Activated naive CD4-positive, alpha-beta T cell treated with anti-CD3 and anti-CD28 coated beads, Interleukin-2, amount 10 ng/mL, durations not matched to agents 7 days and 5 days (primary cell): ENCODE data around the gene KCNAB1.

Source experiments
- CTCF ChIA-PET: fragments of 350-600 bp; sonication (Branson Sonifier 250); formaldehyde crosslinking; loops from one replicate; lab custom pipeline; 2021; ENCODE audit warnings: antibody characterized with exemption; lab: Charles Lee
- DNase-seq: peaks from one replicate; pipeline ENCODE4 v3.0.0-alpha.2; 2020
- H3K27ac Mint-ChIP-seq: one replicate; pipeline ENCODE4 v1.8.0; 2021; ENCODE audit warnings: mild to moderate bottlenecking, moderate library complexity, mixed read lengths
- H3K27me3 Mint-ChIP-seq: one replicate; pipeline ENCODE4 v1.8.0; 2021; ENCODE audit warnings: mild to moderate bottlenecking, mixed read lengths
- H3K36me3 Mint-ChIP-seq: one replicate; pipeline ENCODE4 v1.8.0; 2021; ENCODE audit warnings: mixed read lengths
- H3K4me1 Mint-ChIP-seq: one replicate; pipeline ENCODE4 v1.8.0; 2021; ENCODE audit warnings: mixed read lengths
- H3K4me3 Mint-ChIP-seq: one replicate; pipeline ENCODE4 v1.8.0; 2021; ENCODE audit warnings: mild to moderate bottlenecking, moderate library complexity, mixed read lengths
- H3K9me3 Mint-ChIP-seq: one replicate; pipeline ENCODE4 v1.8.0; 2021; ENCODE audit warnings: mixed read lengths

KCNAB1 gene

DNA sequence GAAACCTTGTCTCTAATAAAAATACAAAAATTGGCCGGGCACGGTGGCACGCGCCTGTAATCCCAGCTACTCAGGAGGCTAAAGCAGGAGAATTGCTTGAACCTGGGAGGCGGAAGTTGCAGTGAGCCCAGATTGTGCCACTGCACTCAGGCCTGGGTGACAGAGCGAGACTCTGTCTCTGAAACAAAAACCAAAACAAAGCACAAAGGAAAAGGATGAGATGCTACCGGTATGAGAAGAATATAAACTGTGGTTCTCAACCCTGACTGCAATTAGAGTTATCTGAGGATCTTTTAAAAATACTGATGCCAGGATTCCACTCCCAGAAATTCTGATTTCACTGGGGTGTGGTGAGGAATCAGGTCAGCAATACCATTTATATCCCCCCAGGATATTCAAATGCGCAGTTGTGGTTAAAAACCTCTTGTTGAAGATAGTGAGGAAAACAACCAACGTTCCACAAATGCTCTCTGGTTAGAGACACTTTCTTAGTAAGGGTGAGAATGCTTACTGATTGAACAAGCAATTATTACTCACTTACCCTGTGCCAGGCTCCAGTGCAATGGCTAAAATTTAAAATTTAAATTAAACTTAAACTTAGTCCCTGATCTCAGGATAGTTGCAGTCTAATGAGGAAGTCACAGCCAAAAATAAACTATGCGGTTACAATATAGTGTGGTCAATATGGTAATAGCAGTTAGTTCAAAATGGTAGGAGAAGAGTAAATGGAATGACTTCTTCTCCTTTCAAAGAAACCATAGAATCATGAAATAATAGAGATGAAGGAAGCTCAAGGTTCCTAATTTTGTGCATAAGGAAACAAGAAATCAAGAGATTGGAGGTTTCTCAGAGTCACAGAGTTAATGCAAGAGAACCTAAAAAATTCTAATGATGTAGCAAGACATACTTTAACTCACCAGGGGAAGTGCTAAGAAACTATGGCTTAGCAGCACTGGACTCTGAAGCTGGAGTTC, 325.0 kb downstream of the KCNAB1 start:
- Mint-ChIP-seq H3K27me3 (peaks cover 21% of the 10 kb centered on the region), H3K4me3 (no peak overlapping the region), H3K4me1 (no peaks in the 10 kb centered on the region), H3K9me3 (no peaks in the 10 kb centered on the region), H3K27ac (no peak overlapping the region), H3K36me3 (no peaks in the 10 kb centered on the region)
- CTCF ChIA-PET: interaction anchor here (1.0 kb wide), 1 partner anchor 294 kb away, joined by 3 read pairs; no protein-coding TSS in a partner anchor
- no peak for DNase-seq

DNA sequence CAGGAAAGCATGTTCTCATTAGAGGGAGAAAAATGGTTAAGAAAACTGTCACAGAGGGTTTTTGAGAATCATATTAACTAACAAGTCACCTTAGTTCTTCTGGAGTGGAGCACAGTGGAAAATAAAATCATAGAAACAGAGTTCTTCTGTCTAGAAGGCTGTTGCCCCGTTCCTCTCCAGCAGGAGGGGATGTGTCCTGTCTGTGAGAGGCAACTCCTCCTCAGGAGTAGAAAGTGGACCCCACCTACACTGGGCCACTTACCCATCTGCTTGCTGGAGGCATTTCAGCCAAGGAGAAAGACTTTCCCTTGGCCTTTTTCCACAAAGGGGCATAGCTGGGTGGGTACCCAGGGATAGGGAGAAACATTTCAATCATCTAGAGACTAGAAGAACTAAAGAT, 327.9 kb downstream of the KCNAB1 start:
- DNase-seq: peak; percentile 61
- Mint-ChIP-seq H3K27me3 (peaks cover 17% of the 10 kb centered on the region), H3K4me1 (no peaks in the 10 kb centered on the region), H3K9me3 (no peaks in the 10 kb centered on the region), H3K4me3 (no peak overlapping the region), H3K27ac (no peak overlapping the region), H3K36me3 (no peaks in the 10 kb centered on the region)
- CTCF ChIA-PET: interaction anchor here (0.9 to 3.9 kb wide), 5 partner anchors 12 to 689 kb away, joined by 4 to 56 read pairs (median 17); no protein-coding TSS in a partner anchor

DNA sequence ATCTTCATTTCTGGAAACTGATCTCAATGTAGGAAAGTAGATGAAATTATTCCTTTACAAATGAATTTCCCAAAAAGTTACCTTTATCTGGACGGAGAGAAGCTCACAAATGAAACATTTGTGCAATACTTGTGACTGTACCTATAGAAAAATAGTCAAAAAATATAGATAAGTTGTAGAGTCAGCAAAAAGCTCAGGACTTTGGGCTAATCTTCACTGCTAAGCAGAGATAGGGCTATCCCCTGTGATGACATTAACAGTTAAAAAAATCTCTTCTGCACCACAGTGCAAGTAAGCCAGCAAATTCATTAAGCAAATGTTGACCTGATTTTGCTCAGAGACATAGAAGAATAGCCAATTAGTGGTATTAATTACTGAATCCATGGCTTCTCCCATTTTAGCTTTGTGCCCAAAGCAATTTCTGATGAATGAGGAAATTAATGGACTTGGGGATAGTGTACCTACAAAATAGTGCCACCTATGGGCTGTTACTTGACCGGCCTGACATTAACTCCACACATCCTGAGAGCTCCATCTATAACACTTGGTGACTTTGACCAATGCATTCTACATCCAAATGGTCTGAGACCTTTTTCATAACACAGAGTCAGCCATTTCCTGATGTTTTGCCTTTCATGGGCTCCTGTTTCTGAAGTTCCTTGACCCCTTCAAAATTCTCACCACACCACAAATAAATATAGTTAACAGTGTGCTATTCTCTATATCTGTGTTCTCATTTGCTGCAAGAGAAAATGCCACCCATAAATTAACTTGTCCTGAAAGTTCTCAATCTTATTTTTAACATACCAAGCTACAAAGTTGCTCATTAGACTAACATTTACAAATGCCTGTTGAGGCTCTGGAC, 329.6 kb downstream of the KCNAB1 start:
- Mint-ChIP-seq H3K27me3 (peaks cover 22% of the 10 kb centered on the region), H3K4me1 (no peaks in the 10 kb centered on the region), H3K36me3 (no peaks in the 10 kb centered on the region), H3K9me3 (no peaks in the 10 kb centered on the region), H3K27ac (no peak overlapping the region), H3K4me3 (no peak overlapping the region)
- no peak for DNase-seq
- CTCF ChIA-PET: interaction anchor here (0.5 to 3.9 kb wide), 22 partner anchors 10 to 731 kb away, joined by 3 to 56 read pairs (median 5); no protein-coding TSS in a partner anchor

- CTCF ChIA-PET: no interaction called here
- Mint-ChIP-seq H3K4me1 (no peaks in the 10 kb centered on the region), H3K9me3 (no peaks in the 10 kb centered on the region), H3K27me3 (peaks cover 19% of the 10 kb centered on the region), H3K27ac (no peak overlapping the region), H3K36me3 (no peaks in the 10 kb centered on the region), H3K4me3 (no peak overlapping the region)
- no peak for DNase-seq
These were observed 335.5 kb downstream of the KCNAB1 start for GRCh38 chr3:156455839-156456238.

- Mint-ChIP-seq H3K27ac (no peak overlapping the region), H3K9me3 (no peaks in the 10 kb centered on the region), H3K27me3 (peaks cover 20% of the 10 kb centered on the region), H3K36me3 (no peaks in the 10 kb centered on the region), H3K4me3 (no peak overlapping the region), H3K4me1 (no peaks in the 10 kb centered on the region)
- no peak for DNase-seq
- CTCF ChIA-PET: interaction anchor here (0.7 to 0.9 kb wide), 2 partner anchors 49 to 304 kb away, joined by 3 read pairs; no protein-coding TSS in a partner anchor
These were observed 336.4 kb downstream of the KCNAB1 start for GRCh38 chr3:156456771-156457224.

- no peaks in the 10 kb centered on the region for H3K36me3 Mint-ChIP-seq
- H3K9me3 Mint-ChIP-seq: no peaks in the 10 kb centered on the region
- H3K4me3 Mint-ChIP-seq: no peak overlapping the region
- no peak for DNase-seq
- CTCF ChIA-PET: interaction anchor here (1.0 to 4.5 kb wide), 3 partner anchors 10 to 302 kb away, joined by 3 to 27 read pairs (median 4); no protein-coding TSS in a partner anchor
- no peaks in the 10 kb centered on the region for H3K4me1 Mint-ChIP-seq
- H3K27me3 Mint-ChIP-seq: peaks cover 15% of the 10 kb centered on the region
- H3K27ac Mint-ChIP-seq: no peak overlapping the region
These were observed 339.1 kb downstream of the KCNAB1 start for GRCh38 chr3:156459434-156459833.

- Mint-ChIP-seq H3K27ac (no peak overlapping the region), H3K27me3 (peaks cover 15% of the 10 kb centered on the region), H3K4me3 (no peak overlapping the region), H3K4me1 (no peaks in the 10 kb centered on the region), H3K36me3 (no peaks in the 10 kb centered on the region), H3K9me3 (no peaks in the 10 kb centered on the region)
- DNase-seq: no peak
- CTCF ChIA-PET: interaction anchor here (0.7 to 4.5 kb wide), 2 partner anchors 10 to 667 kb away, joined by 3 to 27 read pairs; no protein-coding TSS in a partner anchor
These were observed 339.8 kb downstream of the KCNAB1 start for GRCh38 chr3:156460206-156460611.

DNA sequence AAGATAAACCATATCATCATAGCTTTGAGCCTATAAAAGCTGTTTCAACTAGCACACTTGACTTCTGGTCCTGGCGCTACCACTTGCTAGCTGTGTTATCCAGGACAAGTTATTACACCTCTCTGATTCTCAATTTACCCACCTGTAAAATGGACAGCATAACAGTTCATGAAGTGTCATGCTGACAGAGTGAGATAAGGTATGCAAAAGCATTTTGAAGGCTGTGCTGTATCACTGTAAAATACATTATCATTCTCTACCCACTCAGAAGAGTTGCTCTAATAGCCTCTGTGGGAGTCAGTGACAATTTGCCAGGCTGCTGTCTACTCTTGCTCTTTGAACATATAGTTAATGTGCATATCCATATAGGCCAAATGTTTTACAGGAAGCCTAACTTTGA, 341.5 kb downstream of the KCNAB1 start:
- Mint-ChIP-seq H3K9me3 (no peaks in the 10 kb centered on the region), H3K4me1 (no peaks in the 10 kb centered on the region), H3K36me3 (no peaks in the 10 kb centered on the region), H3K27ac (no peak overlapping the region), H3K4me3 (no peak overlapping the region), H3K27me3 (peaks cover 21% of the 10 kb centered on the region)
- CTCF ChIA-PET: interaction anchor here (0.9 to 4.5 kb wide), 5 partner anchors 10 to 48 kb away, joined by 3 to 27 read pairs (median 4); no protein-coding TSS in a partner anchor
- DNase-seq: no peak

DNA sequence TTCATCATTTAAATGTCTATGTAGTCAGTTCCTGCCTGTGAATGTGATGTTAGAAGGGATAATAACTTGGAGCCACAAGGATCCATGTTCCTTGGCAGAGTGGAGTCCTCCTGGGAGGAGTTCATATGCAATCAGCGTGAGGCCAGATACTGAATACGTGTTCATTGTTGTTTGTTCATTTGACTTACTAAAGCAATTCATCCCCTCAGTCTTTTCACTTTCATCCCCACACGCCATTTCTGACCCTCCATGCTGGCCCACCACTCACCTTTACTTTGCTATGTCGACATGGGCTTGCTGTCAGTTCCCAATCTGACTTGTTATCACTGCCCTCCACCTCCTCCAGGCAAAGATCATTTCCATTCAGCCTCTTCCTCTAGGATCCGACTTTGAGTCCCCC, 342.7 kb downstream of the KCNAB1 start:
- CTCF ChIA-PET: no interaction called here

DNA sequence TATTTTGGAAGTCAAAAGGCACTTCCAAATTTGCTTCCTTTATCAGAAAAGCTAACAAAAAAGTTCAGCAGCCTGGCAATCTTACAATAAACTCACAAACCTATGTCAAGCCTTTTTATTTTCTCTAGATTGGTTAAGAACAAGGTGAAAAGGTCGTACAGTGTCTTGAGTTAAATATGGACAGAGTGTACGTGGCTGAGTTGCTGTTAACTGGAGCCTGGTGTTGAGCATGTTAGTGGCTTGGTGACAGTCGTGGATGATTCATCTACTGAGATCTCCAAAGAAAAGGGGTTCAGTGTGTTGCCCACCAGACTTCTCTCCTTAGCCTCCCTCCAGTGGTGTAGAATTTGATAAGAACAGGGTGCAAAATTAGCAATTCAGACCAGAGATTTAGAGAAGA, 344.8 kb downstream of the KCNAB1 start:
- CTCF ChIA-PET: interaction anchor here (2.6 kb wide), 1 partner anchor 15 kb away, joined by 7 read pairs; no protein-coding TSS in a partner anchor
- peaks cover 26% of the 10 kb centered on the region for H3K27me3 Mint-ChIP-seq
- no peak overlapping the region for H3K4me3 Mint-ChIP-seq
- no peaks in the 10 kb centered on the region for H3K9me3 Mint-ChIP-seq
- no peak overlapping the region for H3K27ac Mint-ChIP-seq
- H3K36me3 Mint-ChIP-seq: no peaks in the 10 kb centered on the region
- no peaks in the 10 kb centered on the region for H3K4me1 Mint-ChIP-seq
- no peak for DNase-seq

More for the DNA sequence above, 342.7 kb downstream of the KCNAB1 start:
- DNase-seq: no peak
- H3K9me3 Mint-ChIP-seq: no peaks in the 10 kb centered on the region
- H3K27me3 Mint-ChIP-seq: peaks cover 17% of the 10 kb centered on the region
- H3K4me3 Mint-ChIP-seq: no peak overlapping the region
- H3K36me3 Mint-ChIP-seq: no peaks in the 10 kb centered on the region
- no peak overlapping the region for H3K27ac Mint-ChIP-seq
- H3K4me1 Mint-ChIP-seq: no peaks in the 10 kb centered on the region

DNA sequence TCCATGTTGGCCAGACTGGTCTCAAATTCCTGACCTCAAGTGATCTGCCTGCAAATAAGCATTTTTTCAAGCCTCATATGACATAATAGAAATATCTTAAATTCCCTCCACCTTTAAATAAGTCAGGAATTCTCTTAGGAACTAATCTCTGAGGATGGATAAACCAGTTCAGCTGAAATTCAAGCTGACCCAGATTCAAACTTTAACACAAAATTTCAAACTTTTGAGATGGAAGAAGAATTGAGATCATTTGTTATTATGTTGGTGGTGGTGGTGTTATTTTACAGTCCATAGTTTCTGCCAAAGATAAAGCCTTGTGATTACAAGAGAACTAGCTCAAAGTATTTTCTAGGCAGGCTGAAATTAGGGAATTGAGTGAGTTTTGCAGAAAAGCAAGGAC, 349.1 kb downstream of the KCNAB1 start:
- H3K36me3 Mint-ChIP-seq: no peaks in the 10 kb centered on the region
- no peak overlapping the region for H3K4me3 Mint-ChIP-seq
- peaks cover under 1% of the 10 kb centered on the region for H3K4me1 Mint-ChIP-seq
- CTCF ChIA-PET: interaction anchor here (1.9 kb wide), 1 partner anchor 20 kb away, joined by 5 read pairs; no protein-coding TSS in a partner anchor
- H3K27me3 Mint-ChIP-seq: peaks cover 39% of the 10 kb centered on the region
- no peak for DNase-seq
- no peaks in the 10 kb centered on the region for H3K9me3 Mint-ChIP-seq
- H3K27ac Mint-ChIP-seq: no peak overlapping the region

DNA sequence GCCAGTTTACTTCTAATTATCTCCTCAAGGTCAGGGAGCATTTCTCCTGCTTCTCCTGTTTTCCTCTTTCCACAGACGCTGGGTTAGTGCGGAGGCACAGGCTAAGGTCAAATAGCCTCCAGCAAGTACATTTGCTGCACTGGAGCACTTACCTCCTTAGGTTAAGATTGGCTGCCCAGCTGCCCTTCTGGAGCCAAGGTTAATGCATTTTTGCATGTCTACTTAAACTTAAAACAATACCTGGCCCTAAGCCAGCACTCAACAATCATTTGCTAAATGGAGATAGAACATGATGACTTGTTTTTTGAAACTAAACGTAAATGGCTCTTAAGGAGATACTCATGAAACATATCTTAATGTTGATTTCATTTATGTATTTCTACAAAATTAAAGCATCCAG, 351.1 kb downstream of the KCNAB1 start:
- H3K27ac Mint-ChIP-seq: no peak overlapping the region
- H3K4me3 Mint-ChIP-seq: no peak overlapping the region
- H3K9me3 Mint-ChIP-seq: no peaks in the 10 kb centered on the region
- no peak for DNase-seq
- CTCF ChIA-PET: interaction anchor here (1.6 to 3.9 kb wide), 2 partner anchors 39 to 319 kb away, joined by 5 to 26 read pairs; no protein-coding TSS in a partner anchor
- peaks cover 4% of the 10 kb centered on the region for H3K4me1 Mint-ChIP-seq
- H3K36me3 Mint-ChIP-seq: no peaks in the 10 kb centered on the region
- H3K27me3 Mint-ChIP-seq: peaks cover 46% of the 10 kb centered on the region

GRCh38 chr3:156472150-156472549, 351.8 kb downstream of the KCNAB1 start:
- Mint-ChIP-seq H3K9me3 (no peaks in the 10 kb centered on the region), H3K27me3 (peaks cover 46% of the 10 kb centered on the region), H3K36me3 (no peaks in the 10 kb centered on the region), H3K4me1 (peaks cover 4% of the 10 kb centered on the region), H3K4me3 (no peak overlapping the region), H3K27ac (no peak overlapping the region)
- DNase-seq: peak; percentile 39
- CTCF ChIA-PET: interaction anchor here (0.8 to 3.9 kb wide), 6 partner anchors 9 to 615 kb away, joined by 3 to 26 read pairs (median 4); no protein-coding TSS in a partner anchor
